Loucy (cell line): ENCODE measurements around the gene UPK1A.

Source experiments
- EZH2phosphoT487 ChIP-seq: fragments of 200-600 bp; IDR thresholded peaks from 2 replicates; pipeline ENCODE4 v1.6.1; 2018; ENCODE audit warnings: antibody characterized with exemption, mild to moderate bottlenecking, moderate library complexity, borderline replicate concordance
- TF ChIP-seq, protein P1 (sequence below): fragments of 200-600 bp; sonication (generic); conservative IDR thresholded peaks from 2 replicates; pipeline ENCODE4 v1.5.1; 2014; ENCODE audit warnings: mild to moderate bottlenecking, antibody characterized with exemption, low read length

DNA sequence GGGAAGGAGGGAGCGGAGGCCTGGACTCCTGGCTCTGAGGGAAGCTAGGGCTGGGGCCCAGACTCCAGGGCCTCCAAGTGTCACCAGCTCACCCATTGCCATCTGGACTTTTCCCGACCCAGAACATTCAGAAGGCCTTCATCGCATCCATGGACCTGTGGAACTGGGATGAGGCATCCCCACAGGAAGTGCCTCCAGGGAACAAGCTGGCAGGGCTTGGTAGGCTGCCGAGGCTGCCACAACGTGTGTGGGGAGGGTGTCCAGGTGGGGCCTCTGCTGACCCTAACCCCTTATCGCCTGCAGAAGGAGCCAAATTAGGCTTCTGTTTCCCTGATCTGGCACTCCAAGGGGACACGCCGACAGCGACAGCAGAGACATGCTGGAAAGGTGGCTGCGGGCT, 24.0 kb upstream of the UPK1A start:
- TF ChIP-seq, protein P1, sequence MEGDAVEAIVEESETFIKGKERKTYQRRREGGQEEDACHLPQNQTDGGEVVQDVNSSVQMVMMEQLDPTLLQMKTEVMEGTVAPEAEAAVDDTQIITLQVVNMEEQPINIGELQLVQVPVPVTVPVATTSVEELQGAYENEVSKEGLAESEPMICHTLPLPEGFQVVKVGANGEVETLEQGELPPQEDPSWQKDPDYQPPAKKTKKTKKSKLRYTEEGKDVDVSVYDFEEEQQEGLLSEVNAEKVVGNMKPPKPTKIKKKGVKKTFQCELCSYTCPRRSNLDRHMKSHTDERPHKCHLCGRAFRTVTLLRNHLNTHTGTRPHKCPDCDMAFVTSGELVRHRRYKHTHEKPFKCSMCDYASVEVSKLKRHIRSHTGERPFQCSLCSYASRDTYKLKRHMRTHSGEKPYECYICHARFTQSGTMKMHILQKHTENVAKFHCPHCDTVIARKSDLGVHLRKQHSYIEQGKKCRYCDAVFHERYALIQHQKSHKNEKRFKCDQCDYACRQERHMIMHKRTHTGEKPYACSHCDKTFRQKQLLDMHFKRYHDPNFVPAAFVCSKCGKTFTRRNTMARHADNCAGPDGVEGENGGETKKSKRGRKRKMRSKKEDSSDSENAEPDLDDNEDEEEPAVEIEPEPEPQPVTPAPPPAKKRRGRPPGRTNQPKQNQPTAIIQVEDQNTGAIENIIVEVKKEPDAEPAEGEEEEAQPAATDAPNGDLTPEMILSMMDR: no peak
- TF ChIP-seq EZH2phosphoT487: no peak
